Sigmoid colon (tissue), 7 donors: ENCODE data around the gene PNMA6E. TPM values are rescaled to one million over a fixed set of nuclear protein-coding genes. Genes with fewer than 3 reads are reported as not detected.
A peak's percentile ranks its signal among the peaks of the same experiment; 100 is the strongest.

Experiments used
- DNase-seq: peaks from one replicate; pipeline ENCODE4 v3.0.0-alpha.2; 2019
- H3K27ac ChIP-seq, 4 donors: fragments of 200-600 bp; sonication (generic); one replicate each; pipeline ENCODE4 v1.5.1; 2016 to 2019; ENCODE audit warnings: mild to moderate bottlenecking in 1 of 4
- H3K27me3 ChIP-seq, 3 donors: fragments of 200-600 bp; sonication (generic); one replicate each; pipeline ENCODE4 v1.5.1; 2019; ENCODE audit warnings: mild to moderate bottlenecking in 1 of 3
- H3K36me3 ChIP-seq, 4 donors: fragments of 200-600 bp; sonication (generic); one replicate each; pipeline ENCODE4 v1.5.1; 2016 to 2019
- H3K4me1 ChIP-seq, 4 donors: fragments of 200-600 bp; sonication (generic); one replicate each; pipeline ENCODE4 v1.5.1; 2017 to 2019
- H3K4me3 ChIP-seq, 4 donors: fragments of 200-600 bp; sonication (generic); one replicate each; pipeline ENCODE4 v1.5.1; 2017 to 2019; ENCODE audit warnings: mild to moderate bottlenecking in 2 of 4, moderate library complexity in 1 of 4
- H3K9me3 ChIP-seq, 4 donors: fragments of 200-600 bp in 3 of 4; sonication (generic) in 3 of 4; one replicate each; pipeline versions ENCODE4 v1.5.1 to v1.6.1; 2013 to 2019
- CTCF ChIP-seq, 4 experiments: fragments of 450-650 bp in 3 of 4; fragments of 200-600 bp in 1 of 4; IDR thresholded peaks; one replicate each; pipeline ENCODE4 v1.5.1; 2016 to 2019; ENCODE audit warnings: antibody characterized with exemption in 4 of 4, mild to moderate bottlenecking in 3 of 4, moderate library complexity in 2 of 4
- EP300 ChIP-seq, 4 donors: sonication (generic); formaldehyde crosslinking; IDR thresholded peaks; one replicate each; pipeline ENCODE4 v1.6.1; 2017; ENCODE audit warnings: antibody characterized with exemption in 4 of 4
- POLR2A ChIP-seq, 2 donors: fragments of 450-650 bp; IDR thresholded peaks; one replicate each; pipeline ENCODE4 v1.6.1; 2016; ENCODE audit warnings: antibody characterized with exemption in 2 of 2, mild to moderate bottlenecking in 2 of 2, moderate library complexity in 2 of 2
- POLR2AphosphoS5 ChIP-seq, 4 donors: sonication (generic); formaldehyde crosslinking; IDR thresholded peaks; one replicate each; pipeline ENCODE4 v1.6.1; 2017; ENCODE audit warnings: antibody characterized with exemption in 4 of 4
- WGBS, 2 donors: extraction: QIAGEN DNeasy Blood & Tissue Kit; methylation state at CpG; one replicate each; pipeline ENCODE4 v1.1.7; 2013; 5-methylcytosine and 5-hydroxymethylcytosine counted together
- intact Hi-C: fragments of 100-400 bp; cut with DNase I; formaldehyde crosslinking; loops from one replicate; pipeline ENCODE4 v1.15.1; 2023
- polyA plus RNA-seq, 3 donors: library from polyadenylated mRNA; stranded (reverse); fragments of 200-250 nt; gene quantifications; one replicate each; pipeline ENCODE4 v1.2.3, GENCODE V29; 2013
- total RNA-seq, 4 donors: library from RNA; depleted of rRNA; stranded (reverse); fragments of >200 nt; gene quantifications; one replicate each; pipeline ENCODE4 v1.1.0, GENCODE V29; 2016
- donor health status: healthy with polysubstance abuse.
- donor health status: Bipolar disorder and iron deficiency.
- donor health status: healthy.

Gene PNMA6E
- total and polyA plus RNA-seq, 7 donors, result not detected

- Histone ChIP-seq H3K9me3 (no peaks in the 10 kb centered on the region), H3K36me3 (no peaks in the 10 kb centered on the region), H3K27ac (no peak overlapping the region), H3K4me1 (no peaks in the 10 kb centered on the region), H3K27me3 (no peaks in the 10 kb centered on the region), H3K4me3 (no peak overlapping the region)
- 88 to 91% methylated on average over 3 of the region's 3 CpGs for WGBS, 2 donors
- intact Hi-C loops, result no loop called here
- TF ChIP-seq POLR2AphosphoS5 (IDR thresholded peaks at IDR 0.05) (no peak), EP300 (IDR thresholded peaks at IDR 0.05) (no peak), POLR2A (IDR thresholded peaks at IDR 0.05) (no peak), CTCF (IDR thresholded peaks at IDR 0.05) (no peak)
- no peak for DNase-seq
These were observed 18.3 kb downstream of the PNMA6E start for GRCh38 chrX:153382563-153383482.

- H3K4me1 ChIP-seq, result no peaks in the 10 kb centered on the region
- H3K27me3 ChIP-seq, result no peaks in the 10 kb centered on the region
- TF ChIP-seq EP300 (IDR thresholded peaks at IDR 0.05), result no peak
- TF ChIP-seq CTCF (IDR thresholded peaks at IDR 0.05), result no peak
- no peak for TF ChIP-seq POLR2A (IDR thresholded peaks at IDR 0.05)
- no peak for TF ChIP-seq POLR2AphosphoS5 (IDR thresholded peaks at IDR 0.05)
- no peak for DNase-seq
- H3K4me3 ChIP-seq, result no peak overlapping the region
- intact Hi-C loops, result no loop called here
- no peaks in the 10 kb centered on the region for H3K9me3 ChIP-seq
- 38 to 46% methylated on average over 12 of the region's 12 CpGs for WGBS, 2 donors
- H3K36me3 ChIP-seq, result no peaks in the 10 kb centered on the region
- peak overlapping the region in 1 of 4 donors; percentile 27 for H3K27ac ChIP-seq
These were observed 19.2 kb downstream of the PNMA6E start for GRCh38 chrX:153381684-153382532.

GRCh38 chrX:153380691-153381090 is 20.5 kb downstream of the PNMA6E start:
- intact Hi-C loops, result no loop called here
- no peaks in the 10 kb centered on the region for H3K9me3 ChIP-seq
- no peaks in the 10 kb centered on the region for H3K36me3 ChIP-seq
- H3K4me1 ChIP-seq, result no peaks in the 10 kb centered on the region
- H3K27ac ChIP-seq, result no peak overlapping the region
- no peak overlapping the region for H3K4me3 ChIP-seq
- H3K27me3 ChIP-seq, result no peaks in the 10 kb centered on the region
- TF ChIP-seq POLR2AphosphoS5 (IDR thresholded peaks at IDR 0.05) (no peak), CTCF (IDR thresholded peaks at IDR 0.05) (no peak), EP300 (IDR thresholded peaks at IDR 0.05) (no peak)
- 79 to 91% methylated on average over 9 of the region's 9 CpGs for WGBS, 2 donors
- no peak for DNase-seq

- WGBS, 2 donors, result 68 to 81% methylated on average over 13 of the region's 13 CpGs
- Histone ChIP-seq H3K36me3 (no peaks in the 10 kb centered on the region), H3K4me1 (no peaks in the 10 kb centered on the region), H3K27ac (no peak overlapping the region), H3K9me3 (no peaks in the 10 kb centered on the region), H3K27me3 (no peaks in the 10 kb centered on the region), H3K4me3 (no peak overlapping the region)
- intact Hi-C loops, result no loop called here
- no peak for TF ChIP-seq POLR2A (IDR thresholded peaks at IDR 0.05)
- TF ChIP-seq EP300 (IDR thresholded peaks at IDR 0.05), result no peak
- no peak for TF ChIP-seq CTCF (IDR thresholded peaks at IDR 0.05)
- no peak for TF ChIP-seq POLR2AphosphoS5 (IDR thresholded peaks at IDR 0.05)
- no peak for DNase-seq
These were observed 21.1 kb downstream of the PNMA6E start for GRCh38 chrX:153379971-153380581.
